ENCODE data around the gene GNL1.
"Not testable (repeated sequence)": the region's sequence is repeated elsewhere in the genome, so short reads cannot be mapped to it uniquely, and the experiment has no call there.

GNL1 gene

GRCh38 chr6:30495060-30495459 is 61.2 kb downstream of the GNL1 start:
- not testable (repeated sequence) for DNase-seq

GRCh38 chr6:30494291-30494861 is 61.9 kb downstream of the GNL1 start:
- no peak for DNase-seq

GRCh38 chr6:30493643-30494250 is 62.5 kb downstream of the GNL1 start:
- peak; percentile 67 for DNase-seq

- no peak for DNase-seq
Measured at GRCh38 chr6:30491991-30492952, 64.0 kb downstream of the GNL1 start.
